NCI-H2196 (cell line): ENCODE measurements around the gene CREB3L2.
A peak's percentile ranks its signal among the peaks of the same experiment; 100 is the strongest.
"Not testable (repeated sequence)": the region's sequence is repeated elsewhere in the genome, so short reads cannot be mapped to it uniquely, and the experiment has no call there.

Experiments
- DNase-seq: peaks from one replicate; lab custom pipeline; 2025; ENCODE audit not compliant: unreplicated experiment; lab: John Stamatoyannopoulos, UW

Gene CREB3L2

DNA sequence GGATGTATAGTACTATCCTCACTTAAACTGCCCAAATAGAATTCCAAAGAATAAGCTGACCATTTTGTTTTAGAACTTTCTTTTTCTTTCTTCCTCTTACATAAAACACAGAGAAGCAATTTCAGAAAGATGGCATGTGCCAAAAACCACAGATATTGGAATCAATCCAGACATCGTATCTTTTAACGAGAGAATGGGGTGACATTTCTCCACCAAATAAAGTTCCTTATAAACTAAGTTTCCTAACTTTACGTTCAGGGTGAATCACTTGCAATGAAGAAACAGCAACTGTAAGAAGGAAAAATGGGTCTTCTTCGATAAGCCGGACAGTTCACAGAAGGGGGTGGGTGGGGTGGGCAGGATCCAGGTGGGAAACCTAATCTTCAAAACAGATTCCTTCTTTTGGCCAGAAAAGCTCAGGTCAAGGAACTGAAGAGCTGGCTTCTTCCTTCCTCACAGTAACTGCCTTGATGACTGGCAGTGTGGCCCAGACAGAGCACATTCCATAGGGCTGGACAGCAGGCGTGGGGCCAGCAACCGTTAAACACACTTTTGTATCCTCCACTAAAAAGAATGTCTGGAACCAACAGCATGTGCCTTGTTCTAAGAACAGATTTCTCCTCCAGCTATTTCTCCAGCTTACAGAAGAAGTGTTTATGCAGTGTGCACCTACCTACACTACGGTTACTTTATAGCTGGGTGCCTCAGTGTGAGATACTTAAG lies 31.5 kb downstream of the CREB3L2 start:
- no peak for DNase-seq

DNA sequence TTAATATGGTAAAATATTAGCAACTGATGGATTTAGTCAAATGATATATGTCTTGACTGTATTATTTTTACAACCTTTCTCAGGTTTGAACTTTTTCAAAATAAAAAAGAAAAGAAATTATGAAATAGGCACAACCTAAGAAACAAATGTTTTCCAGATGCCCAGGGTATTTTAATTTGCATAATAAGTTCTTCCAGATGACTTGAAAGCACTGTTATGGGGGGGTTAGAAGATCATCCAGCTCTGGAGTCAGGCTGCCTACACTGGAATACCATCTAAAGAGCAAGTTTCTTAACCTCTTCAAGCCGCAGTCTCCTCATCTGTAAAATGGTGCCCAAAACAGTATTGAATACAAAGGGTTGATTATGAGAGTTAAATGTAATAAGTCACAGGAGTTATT lies 32.1 kb downstream of the CREB3L2 start:
- DNase-seq, result no peak

DNA sequence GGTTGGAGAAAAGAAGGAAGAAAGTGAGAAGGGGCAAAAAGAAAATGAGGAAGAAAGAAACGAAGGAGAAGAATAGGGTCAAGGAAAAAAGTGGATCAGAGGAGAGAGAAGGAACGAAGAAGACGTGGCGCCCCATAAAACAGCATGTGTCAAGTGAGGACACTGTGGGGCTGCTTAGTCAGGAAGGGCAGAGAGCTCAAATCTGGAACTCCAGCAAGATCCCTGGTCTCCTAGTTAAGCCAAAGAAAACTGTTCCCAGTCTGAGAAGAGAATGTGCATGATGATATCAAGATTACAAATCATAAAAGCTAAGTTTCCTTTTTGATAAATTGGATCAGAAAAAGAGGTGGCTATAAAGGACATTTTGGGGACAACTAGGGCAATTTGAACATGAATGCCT lies 33.0 kb downstream of the CREB3L2 start:
- DNase-seq, result no peak

DNA sequence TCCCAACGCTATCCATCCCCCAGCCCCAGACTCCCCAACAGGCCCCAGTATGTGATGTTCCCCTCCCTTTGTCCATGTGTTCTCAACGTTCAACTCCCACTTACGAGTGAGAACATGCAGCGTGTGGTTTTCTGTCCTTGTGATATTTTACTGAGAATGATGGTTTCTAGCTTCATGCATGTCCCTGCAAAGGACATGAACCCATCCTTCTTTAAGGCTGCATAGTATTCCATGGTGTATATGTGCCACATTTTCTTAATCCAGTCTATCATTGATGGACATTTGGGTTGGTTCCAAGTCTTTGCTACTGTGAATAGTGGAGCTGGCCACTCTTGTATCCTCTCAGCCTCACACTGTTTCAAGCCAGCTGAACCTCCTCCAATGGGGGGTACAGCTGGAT lies 33.5 kb downstream of the CREB3L2 start:
- not testable (repeated sequence) for DNase-seq

DNA sequence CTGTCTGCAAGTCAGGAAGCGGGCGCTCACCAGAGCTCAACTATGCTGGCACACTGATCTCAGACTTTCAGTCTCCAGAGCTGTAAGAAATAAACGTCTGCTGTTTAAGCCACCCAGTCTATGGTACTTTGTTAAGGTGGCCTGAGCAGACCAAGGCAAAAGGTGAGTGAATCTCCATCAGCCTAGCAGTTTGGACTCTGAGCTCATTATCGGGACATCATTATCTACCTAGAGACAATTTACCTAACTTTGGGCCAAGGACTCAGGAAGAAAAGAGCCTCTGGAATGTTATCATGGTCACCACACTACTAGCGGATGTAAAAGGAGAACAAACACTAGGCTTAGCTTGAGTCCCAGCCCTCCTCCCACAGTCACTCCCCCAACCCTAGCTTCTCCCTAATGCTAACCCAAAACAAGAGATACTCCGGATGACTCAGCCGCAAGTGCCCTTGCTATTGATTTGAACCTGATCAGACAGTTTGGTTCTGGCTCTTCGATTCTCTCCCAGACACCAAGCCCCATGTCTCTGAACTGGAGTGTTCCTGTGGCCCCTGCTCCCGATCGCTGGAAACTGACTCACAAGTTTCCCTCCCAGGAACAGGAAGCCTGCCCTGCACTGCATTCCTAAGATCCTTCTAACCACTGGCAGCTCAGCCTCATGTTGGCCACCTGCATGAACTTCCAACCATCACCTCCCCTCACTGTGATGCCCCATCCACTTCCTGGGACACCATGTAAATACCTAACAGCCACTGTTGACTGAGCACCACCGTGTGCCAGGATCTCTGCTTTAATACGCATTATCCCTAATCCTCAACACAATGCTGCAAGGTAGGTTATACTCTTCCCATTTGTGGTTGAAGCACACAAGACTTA lies 34.5 kb downstream of the CREB3L2 start:
- no peak for DNase-seq

DNA sequence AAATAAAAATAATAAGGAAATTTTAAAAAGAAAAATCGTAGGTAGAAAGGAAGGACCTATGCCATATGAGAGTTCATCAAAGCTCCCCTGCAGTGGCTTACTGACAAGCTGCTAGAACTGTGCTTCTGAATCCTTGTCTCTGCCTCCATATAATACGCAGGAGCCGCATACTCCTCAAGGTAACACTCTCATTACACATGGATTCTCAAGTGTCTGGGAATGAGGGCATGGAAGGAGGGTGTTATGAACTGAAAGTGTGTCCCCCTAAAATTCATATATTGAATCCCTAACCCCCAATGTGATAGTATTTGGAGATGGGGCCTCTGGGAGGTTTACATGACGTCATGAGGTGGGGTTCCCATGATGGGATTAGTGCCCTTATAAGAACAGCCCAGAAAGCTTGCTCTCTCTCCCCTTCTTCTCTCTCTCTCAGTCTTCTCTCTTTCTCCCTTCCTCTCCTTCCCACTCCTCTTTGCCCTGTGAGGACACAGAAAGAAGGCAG lies 35.2 kb downstream of the CREB3L2 start:
- no peak for DNase-seq

DNA sequence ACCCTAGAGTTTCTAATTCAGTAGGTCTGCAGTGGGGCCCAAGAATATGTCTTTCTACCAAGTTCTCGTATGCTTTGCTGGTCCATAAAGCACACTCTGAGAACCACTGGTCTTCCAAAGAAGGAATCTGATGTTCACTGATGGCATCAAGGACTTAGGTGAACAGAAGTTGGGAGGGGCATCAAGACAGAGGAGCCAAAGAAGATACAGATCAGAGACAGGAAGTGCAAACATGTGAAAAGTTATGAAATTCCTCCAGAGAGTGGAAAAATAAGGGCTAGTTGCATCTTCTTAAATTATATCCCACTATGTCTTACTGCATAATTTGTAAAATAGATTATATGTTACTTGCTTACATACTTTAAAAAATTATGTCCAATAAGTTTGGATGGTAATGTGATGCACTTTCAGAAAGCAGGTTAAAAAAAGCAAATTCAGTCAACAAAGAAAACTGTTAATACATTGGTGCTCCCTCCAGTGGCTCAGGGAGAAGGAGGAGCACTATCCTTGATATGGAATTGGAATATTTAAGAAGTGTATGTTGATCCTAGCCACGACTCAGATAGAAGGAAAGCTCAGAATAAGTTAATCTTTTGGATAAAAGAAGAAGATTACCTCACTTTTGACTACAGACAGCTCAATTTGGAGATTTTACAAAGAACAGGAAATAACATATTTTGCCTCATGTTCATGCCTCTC lies 35.8 kb downstream of the CREB3L2 start:
- no peak for DNase-seq

DNA sequence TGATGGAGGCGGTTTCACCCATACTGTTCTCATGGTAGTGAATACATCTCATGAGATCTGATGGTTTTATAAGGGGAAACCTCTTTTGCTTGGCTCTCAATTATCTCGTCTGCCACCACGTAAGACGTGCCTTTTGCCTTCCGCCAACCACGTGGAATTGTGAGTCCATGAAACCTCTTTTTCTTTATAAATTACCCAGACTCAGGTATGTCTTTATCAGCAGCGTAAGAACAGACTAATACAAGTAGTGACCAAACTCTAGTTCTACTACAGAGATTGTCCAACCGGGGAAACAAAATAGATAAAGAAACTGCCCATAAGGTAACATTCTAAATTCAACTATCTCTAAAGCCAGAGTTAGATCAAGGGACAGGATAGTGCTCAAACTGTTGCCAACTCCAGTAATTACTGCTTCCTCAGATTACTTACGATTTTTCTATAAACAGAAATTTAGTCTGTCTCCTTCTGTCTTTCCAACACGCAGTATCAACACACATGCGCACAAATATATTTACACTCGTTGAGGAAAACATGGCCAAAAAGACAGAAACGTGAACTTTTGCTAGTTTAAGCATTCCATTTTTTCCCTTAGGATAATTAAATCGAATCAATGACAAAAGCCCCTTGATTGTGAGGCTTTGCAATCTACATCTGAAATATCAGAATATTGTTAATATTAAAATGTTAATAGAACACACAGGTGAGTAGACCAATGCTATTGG lies 36.9 kb downstream of the CREB3L2 start:
- no peak for DNase-seq

DNA sequence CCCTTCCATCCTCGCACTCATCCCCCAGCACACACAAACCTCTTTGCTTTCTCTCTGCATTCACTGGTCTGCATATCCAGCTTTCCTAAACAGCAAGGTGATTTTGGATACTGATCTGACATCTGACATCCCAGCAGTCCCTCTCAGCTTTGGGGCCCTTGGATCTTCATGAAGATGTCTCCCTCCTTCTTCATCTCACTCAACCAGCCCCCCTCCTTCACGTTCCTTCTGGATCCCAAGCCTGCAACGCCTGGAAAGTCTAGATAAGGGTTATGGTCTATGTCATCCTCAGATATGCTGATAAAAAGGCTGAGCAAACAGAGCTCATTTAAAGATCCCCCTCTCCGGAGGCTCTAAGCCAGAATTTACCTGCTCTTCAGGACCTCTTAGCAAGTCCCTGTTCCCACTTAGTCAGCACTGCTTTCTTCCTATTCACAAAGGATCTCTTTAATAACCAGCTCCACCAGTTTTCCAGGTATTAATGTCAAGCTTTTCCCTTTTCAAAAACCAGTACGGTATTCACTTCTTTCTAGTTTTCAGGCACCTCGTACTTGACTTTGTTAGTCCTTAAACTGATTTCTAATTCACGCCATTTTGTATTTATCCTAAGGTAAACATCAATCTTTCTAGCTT lies 38.9 kb downstream of the CREB3L2 start:
- DNase-seq, result no peak

DNA sequence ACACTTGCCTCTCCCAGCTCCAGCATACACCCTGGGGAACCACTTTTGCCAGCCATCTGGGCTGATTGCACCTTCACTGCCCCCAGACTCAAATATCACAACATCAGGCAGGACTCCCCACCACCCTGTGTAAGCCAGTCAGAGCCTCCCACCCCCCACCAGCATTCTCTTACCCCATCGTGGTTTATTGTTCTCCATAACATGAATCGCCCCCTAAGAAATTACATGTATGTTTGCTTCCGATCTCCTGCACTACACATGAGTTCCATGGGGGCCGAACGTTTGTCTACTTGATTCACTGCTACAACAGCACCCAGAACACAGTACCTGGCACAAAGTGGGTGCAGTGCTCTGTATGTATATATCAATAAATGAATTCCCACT lies 39.4 kb downstream of the CREB3L2 start:
- DNase-seq, result no peak

DNA sequence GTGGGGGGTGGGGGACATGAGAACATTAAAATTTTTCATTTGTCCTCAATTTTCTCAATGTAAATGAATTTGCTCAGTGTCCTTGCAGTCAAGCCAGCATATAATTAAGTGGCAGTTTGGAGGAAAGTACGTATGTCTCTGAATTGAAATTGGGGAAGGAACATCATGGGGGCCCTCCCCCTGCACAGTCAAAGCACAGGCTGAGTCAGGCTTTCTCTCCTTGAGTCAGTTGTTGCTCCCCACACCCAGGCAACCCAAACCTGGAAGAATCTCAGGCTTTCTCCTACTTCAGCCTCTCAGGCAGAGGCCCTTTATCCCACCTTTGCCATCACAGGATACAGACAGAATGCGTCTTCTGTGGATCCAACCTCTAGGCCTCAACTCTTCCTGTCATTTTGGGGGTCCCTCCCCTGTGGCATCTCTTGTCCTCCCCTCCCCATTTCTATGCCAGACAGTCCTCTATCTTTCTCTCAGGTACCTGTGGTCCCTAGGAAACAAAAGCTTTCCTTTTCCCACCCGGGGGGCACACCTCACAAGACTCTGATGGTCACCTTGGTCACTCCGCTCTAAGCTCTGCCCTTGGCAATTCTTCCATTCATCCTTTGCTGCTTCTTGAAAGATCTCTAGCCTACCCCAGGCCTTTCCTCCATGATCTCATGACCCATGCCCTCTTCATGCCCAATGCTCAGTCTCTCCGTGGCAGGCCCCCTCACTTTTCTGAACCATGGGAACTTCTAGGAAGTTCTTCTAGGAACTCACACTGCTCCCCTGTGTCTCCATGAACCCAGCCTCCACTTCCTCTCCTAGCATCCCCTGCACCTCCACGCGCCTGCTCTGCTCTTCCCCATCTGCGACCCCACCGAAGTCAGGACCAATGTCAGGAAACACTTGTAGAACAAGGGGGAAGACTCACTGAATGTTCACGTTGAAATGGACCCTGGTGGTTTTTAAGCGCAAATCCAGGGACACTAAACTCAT lies 40.4 kb downstream of the CREB3L2 start:
- DNase-seq, result no peak

DNA sequence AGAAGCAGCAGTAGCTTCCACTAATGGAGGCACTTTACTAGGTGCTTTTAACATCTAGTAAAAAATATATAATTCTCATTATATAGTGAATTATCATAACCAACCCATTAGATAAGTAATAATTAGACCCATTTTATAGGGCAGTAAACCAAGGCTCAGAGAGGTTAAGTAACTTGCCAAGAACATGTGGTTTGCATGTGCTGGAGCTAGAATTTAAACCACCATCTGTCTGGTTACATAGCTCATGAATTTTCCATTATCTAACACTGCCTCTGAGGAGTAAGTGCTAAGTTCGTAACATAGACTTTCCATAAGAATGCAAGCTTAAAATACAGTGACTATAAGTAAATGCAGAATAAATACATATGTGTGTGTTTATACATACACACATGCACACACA lies 41.9 kb downstream of the CREB3L2 start:
- DNase-seq, result no peak

DNA sequence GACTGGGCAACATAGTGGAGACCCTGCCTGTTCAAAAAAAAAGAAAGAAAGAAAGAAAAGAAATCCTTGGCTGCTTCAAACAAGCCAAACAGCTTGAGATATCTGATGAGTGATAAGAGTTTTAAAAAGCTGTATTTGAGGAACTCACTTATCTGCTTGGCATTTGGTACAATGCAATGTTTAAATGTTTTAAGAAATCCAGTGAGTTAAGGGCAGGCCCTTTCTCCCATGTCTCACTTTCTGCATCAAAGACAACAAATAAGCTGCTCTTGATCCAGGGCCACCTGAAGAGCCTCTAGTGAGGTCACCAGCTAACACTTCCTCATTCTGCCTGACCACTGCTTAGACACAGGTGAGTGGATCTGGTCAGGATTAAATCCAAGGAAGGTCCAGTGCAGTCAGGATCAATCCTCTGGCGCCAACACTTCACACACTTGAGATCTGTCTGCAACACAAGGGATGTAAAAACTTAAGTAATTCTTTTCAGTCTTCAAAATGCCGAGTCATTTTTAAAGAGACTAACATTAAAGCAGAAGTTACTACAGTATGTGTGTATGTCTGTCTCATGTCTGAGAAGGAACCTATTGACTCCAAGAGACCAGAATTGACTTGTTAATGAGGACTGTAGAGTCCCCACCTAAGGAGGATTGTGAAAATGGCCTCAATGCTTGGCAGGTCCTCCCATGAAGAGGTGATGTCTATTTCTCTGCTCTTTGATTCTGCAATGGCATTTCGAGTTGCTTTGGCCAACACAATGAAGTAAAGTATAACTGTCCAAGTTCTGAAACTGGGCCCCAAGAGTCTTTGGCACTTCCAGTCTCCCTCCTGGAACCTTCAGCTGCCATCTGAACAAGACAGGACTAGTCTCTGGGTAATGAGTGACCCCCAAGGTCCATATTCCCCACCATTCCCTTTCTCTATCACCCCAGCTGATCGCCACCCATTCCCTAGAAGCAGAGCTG lies 43.1 kb downstream of the CREB3L2 start:
- peak; percentile 13 for DNase-seq

DNA sequence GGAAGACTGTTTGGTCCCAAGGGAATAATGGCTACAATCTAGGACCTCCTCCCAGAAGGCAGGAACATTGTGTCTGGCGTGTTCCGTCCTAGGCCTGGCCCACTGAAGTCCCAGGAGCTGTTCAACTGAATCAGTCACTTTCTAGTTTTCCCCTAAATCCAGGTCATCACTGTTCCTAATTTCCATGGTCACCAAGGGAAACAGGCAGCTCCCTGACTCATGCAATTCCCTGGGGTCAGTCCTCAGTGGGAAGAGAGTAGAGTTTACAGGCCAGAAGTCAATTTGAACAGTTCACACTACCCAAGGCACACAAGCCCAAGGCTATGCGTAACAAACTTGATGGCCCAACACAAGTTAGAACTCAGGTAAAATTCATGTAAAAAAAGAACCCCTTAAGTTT lies 44.0 kb downstream of the CREB3L2 start:
- no peak for DNase-seq

DNA sequence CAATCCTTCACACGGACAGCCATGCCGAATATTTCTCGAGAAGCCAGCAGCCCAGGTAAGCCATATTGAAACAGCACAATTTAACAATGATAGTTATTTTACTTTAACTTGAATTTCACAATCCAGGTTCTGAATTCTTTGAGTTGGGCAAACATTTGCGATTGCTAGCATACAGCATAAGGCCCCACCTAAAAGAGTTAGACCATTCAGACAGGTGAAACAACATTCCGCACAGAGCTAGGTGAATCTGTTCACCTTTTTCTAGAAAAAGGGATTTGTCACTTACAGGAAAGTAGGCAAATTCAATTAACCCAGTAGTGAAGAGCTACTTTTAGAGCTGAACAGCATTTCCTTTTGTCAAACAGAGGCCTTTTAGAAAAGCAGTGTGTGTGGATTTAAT lies 45.3 kb downstream of the CREB3L2 start:
- no peak for DNase-seq

DNA sequence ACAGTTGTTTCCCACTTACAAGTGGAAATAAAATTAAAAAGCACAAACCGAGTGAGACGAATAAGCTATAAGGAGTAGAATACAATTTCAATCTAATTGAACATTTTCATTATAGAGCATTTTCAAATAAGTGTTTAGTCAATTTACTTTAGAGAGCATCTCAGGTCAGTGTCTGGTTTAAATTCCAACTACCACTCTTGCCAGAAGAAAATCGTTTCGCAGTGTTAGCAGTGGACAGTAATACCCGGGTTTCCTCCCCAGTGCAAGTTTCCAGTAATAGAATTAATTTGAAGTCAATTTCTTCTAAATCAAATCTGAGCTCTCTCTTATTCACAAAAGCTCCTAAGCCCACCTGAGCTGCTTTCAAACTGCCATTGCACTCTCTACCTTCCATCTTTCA lies 45.7 kb downstream of the CREB3L2 start:
- DNase-seq, result no peak

DNA sequence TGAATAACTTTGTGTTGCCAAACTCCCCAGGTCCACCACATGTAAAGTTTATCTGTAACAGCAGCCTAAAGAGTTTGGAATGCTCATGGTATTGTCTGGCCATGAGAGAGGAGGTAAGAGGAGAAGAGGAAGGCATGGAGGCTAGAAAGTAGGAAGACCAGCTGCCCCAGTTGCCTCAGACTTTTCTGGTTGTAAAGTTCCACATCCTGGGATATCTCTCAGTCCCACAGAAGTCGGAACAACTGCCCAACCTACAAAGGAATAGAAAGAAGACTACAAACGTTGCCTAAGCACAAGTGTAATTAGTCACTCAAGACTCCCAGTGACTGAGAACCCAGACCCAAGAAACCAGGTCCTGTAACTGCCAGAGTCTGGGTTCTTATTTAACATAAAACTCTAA lies 47.3 kb downstream of the CREB3L2 start:
- no peak for DNase-seq
